HTERT RPE-1 (cell line): ENCODE results near the gene HS1BP3.

Experiments used
- in situ Hi-C: fragments of 300-500 bp; cut with MboI; formaldehyde crosslinking; loops from 4 replicates; pipeline ENCODE4 v1.14.3; 2020; ENCODE audit warnings: low sequenced_read_pairs

HS1BP3 gene

GRCh38 chr2:20632446-20632990 lies 18.4 kb downstream of the HS1BP3 start:
- in situ Hi-C loops: loop anchor here (25.0 kb wide), 1 partner anchor 195 kb away; the partner anchor contains the start of gene RHOB

GRCh38 chr2:20631617-20632307 lies 19.1 kb downstream of the HS1BP3 start:
- in situ Hi-C loops: loop anchor here (25.0 kb wide), 1 partner anchor 194 kb away; the partner anchor contains the start of gene RHOB

- in situ Hi-C loops: loop anchor here (25.0 kb wide), 1 partner anchor 194 kb away; the partner anchor contains the start of gene RHOB
Observed at GRCh38 chr2:20630967-20631366, 19.9 kb downstream of the HS1BP3 start.

- in situ Hi-C loops: loop anchor here (25.0 kb wide), 1 partner anchor 192 kb away; the partner anchor contains the start of gene RHOB
Observed at GRCh38 chr2:20629581-20630171, 21.2 kb downstream of the HS1BP3 start.

GRCh38 chr2:20629181-20629580 lies 21.7 kb downstream of the HS1BP3 start:
- in situ Hi-C loops: loop anchor here (25.0 kb wide), 1 partner anchor 192 kb away; the partner anchor contains the start of gene RHOB

GRCh38 chr2:20627712-20628380 lies 23.1 kb downstream of the HS1BP3 start:
- in situ Hi-C loops: loop anchor here (25.0 kb wide), 1 partner anchor 191 kb away; the partner anchor contains the start of gene RHOB

- in situ Hi-C loops: loop anchor here (25.0 kb wide), 1 partner anchor 190 kb away; the partner anchor contains the start of gene RHOB
Observed at GRCh38 chr2:20626698-20627513, 24.0 kb downstream of the HS1BP3 start.

- in situ Hi-C loops: loop anchor here (25.0 kb wide), 1 partner anchor 189 kb away; the partner anchor contains the start of gene RHOB
Observed at GRCh38 chr2:20626392-20626697, 24.6 kb downstream of the HS1BP3 start.

- in situ Hi-C loops: loop anchor here (25.0 kb wide), 1 partner anchor 188 kb away; the partner anchor contains the start of gene RHOB
Observed at GRCh38 chr2:20625491-20626391, 25.2 kb downstream of the HS1BP3 start.

GRCh38 chr2:20624884-20625485 lies 25.9 kb downstream of the HS1BP3 start:
- in situ Hi-C loops: loop anchor here (25.0 kb wide), 1 partner anchor 188 kb away; the partner anchor contains the start of gene RHOB

- in situ Hi-C loops: no loop called here
Observed at GRCh38 chr2:20624156-20624883, 26.6 kb downstream of the HS1BP3 start.

- in situ Hi-C loops: no loop called here
Observed at GRCh38 chr2:20623741-20624155, 27.1 kb downstream of the HS1BP3 start.

- in situ Hi-C loops: no loop called here
Observed at GRCh38 chr2:20623241-20623640, 27.7 kb downstream of the HS1BP3 start.

- in situ Hi-C loops: no loop called here
Observed at GRCh38 chr2:20622731-20623130, 28.2 kb downstream of the HS1BP3 start.

GRCh38 chr2:20622296-20622686 lies 28.6 kb downstream of the HS1BP3 start:
- in situ Hi-C loops: no loop called here

GRCh38 chr2:20621366-20622295 lies 29.3 kb downstream of the HS1BP3 start:
- in situ Hi-C loops: no loop called here

GRCh38 chr2:20620696-20621365 lies 30.1 kb downstream of the HS1BP3 start:
- in situ Hi-C loops: no loop called here
